Measurements from ENCODE around the gene SPINK8.
"Not testable (repeated sequence)": the region's sequence is repeated elsewhere in the genome, so short reads cannot be mapped to it uniquely, and the experiment has no call there.

The SPINK8 gene

DNA sequence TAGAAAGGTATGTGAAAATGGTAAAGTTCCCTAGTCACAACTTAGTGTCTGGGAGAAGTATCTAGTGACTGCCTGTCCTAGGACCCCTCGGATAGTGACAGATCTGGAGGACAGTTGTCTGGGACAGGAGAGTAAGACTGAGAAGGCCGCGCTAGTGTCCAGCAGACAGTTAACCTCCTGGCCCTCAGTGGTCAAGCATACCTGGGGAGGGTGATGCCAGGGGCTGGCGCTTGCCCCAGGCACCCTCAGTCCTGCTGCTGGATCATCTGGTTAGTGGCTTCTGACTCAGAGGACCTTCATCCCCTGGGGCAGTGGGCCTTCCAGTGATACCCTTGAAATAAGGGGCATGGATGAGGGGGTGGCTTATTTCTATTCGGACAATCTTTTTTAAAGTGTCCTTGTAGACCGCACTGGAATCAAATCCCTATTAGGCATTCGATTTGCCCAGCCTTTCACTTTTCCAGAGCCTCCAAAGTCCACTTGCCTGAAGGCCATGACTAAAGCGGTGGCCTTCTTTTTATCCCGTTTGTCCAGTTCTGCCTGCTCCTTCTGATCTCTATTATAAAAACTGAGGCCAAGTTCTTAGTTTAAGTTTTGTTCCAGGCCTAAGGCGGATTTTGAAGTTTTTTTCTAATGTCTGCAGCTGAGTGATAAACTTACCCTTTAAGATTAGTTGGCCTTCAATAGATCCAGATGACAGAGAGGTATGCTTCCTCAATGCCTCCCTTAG lies 1.6 kb downstream of the SPINK8 start:
- not testable (repeated sequence) for DNase-seq (ENCODE audit: low read depth in 1 of 2, low spot score in 1 of 2)

DNA sequence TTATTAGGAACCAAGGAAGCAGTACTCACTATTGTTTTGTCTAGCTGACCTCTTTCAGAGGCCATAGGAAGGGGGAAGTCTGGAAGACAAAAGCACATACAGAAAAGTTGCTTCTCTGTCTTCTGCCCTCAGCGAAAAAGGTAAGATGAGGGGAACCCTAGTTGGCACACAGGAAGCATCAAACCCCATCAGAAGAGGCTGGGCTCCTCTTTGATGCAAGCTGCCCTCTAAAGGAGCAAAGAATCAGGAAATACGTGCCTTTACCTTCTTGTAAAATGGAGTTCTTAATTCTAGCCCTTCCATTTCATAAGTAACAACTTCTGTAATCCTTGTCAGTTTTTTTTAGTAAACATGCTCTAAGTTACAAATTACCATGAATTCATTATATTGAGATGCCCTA lies 12.5 kb downstream of the SPINK8 start:
- DNase-seq (ENCODE audit: low read depth in 1 of 2, low spot score in 1 of 2) = no peak

DNA sequence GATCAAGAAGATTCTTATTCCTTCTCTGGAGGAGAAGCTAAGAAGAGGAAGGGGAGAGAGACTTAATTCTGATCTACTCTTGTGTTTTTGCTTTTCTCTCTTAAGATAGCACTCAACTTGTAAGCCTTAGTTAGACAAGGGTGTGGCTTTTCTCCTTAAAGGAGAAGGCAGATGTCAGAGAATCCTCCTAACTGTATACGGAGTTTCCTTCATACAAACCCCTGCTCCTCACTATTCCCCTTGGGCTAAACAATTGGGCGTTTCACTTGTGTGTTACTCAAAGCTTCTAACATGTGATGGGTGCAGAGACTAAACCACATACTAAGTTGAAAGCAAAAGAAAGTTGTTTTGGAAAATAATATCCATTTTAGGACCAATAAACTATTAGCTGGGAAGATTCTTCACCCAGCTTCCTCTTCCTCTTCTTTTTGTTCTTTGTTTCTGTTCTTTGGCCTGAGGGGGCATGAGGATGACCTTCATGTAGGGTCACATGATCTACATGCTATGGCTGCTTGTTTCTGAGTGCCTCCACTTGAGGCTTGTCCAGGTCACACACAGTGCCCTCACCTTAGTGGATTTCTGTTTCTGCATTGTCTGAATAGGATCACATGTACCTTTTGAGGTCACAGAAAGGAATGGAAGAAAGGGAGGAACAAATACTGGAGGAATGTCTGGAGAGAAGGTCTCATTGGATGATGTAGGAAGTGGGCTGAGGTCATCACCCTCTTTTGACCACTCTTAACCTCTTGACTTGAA lies 14.6 kb downstream of the SPINK8 start:
- DNase-seq (ENCODE audit: low read depth in 1 of 2, low spot score in 1 of 2) = no peak

DNA sequence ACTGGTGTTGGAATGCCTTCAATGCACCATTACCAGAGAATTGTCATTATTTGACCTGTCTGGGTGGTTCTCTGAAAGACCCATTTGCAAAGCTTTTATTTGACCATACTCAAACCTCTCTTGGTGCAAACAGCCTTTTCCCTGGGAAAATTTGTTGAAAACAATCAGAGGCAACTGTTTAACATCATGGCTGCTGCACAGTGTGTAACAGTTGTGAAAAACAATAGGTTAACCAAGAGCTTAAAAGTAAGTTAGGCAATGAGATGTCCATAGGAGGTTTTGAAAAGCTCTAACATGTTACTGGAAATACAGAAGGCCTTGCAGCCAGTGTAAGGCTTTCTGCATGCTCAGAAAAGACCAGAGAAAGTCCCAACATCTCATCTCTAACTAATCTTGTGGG lies 18.9 kb downstream of the SPINK8 start:
- no peak for DNase-seq (ENCODE audit: low read depth in 1 of 2, low spot score in 1 of 2)

DNA sequence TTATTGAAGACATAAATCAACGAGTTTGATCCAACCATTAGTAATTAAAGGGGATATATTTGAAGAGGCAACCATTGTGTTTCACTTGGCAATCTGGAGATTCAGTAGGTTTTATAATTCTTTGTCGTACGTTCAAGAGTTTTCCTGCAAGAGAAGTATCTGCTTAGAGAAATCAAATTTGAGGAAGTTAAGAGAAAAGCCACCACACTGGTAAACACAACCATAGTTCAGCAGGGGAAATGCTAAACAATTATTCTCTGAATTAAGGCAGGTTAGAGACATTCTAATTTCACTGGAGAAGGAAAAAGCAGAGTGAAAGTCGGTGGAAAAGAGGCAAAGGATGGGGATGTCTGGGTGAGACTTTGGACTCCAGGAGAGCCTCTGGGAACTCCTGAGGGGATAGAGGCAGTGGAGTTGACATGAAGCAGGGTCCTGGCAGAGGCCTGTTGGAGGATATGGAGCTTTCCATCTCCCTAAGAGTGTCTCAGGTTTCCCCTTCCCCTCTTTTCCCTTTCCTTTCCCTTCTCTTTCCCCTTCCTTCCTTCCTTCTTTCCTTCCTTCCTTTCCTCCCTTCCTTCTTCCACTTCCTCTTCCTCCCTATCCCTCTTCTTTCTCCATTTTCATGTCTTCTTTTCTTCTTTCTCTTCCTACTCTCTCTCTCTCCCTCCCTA lies 26.5 kb downstream of the SPINK8 start:
- DNase-seq (ENCODE audit: low read depth in 1 of 2, low spot score in 1 of 2) = no peak

DNA sequence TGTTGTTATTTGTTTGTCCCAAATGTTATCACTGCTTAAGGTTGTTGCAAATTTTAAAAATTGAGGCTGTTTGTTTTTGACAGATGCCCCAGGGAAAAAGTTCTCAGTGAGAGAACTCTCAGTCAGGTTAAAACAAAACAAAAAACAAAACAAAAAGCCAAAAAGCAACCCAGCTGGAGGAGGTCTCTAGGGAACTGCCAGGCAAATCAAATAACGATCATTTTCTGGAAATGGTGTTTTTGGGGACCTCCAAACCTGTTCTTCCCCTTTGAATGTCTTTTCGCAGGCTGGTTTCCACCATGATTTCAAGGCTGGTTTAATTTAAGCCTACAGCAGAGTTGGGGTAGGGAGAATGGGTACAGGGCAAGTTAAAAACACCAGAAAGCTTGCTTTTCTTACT lies 27.2 kb downstream of the SPINK8 start:
- no peak for DNase-seq (ENCODE audit: low read depth in 1 of 2, low spot score in 1 of 2)

DNA sequence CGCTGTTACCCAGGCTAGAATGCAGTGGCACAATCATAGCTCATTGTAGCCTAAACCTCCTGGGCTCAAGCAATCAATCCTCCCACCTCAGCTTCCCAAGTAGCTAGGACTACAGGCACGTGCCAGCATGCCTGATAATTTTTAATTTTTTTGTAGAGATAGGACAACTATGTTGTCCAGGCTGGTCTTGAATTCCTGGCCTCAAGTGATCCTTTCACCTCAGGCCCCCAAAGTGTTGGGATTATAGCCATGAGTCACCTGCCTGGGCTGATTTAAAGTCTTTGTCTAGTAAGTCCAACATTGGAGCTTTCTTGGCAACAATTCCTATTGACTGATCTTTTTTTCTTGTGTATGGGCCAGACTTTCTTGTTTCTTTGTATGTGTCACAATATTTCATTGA lies 28.1 kb downstream of the SPINK8 start:
- DNase-seq (ENCODE audit: low read depth in 1 of 2, low spot score in 1 of 2) = no peak

DNA sequence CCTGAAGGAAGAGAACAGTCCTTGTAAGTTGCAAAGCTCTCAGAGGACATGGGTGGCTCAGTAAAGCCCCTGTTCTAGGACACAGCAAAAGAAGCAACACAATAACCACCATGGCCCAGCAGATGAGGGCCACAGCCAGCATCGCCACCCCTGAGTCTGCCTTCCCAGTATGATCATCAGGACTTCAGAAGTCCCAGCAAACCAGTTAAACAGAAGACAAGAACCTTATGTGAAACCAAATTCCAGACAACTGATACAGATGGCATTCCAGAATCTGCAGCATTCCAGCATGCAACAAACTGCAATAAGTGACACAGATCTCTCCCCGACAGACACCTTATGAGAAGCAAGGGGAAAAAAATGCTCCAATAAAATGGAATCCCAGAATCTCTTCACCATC lies 30.4 kb downstream of the SPINK8 start:
- no peak for DNase-seq (ENCODE audit: low read depth in 1 of 2, low spot score in 1 of 2)

DNA sequence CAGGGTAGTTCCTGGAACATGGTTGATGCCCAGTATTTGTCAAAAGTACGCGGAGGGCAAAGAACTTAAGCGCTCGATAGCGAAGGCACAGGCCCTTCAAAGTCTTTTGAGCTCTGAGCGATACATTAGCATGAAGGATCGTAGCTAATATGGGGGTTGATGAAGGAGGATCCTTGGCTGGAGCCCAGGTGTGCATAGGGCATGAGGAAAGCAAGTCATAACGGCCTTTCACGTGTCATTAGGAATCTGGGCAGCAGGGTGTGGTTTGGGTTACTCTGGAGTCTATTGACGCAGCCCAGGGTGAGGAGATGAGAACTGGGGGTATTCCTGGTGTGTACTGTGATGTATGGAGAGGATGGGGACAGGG lies 31.7 kb downstream of the SPINK8 start:
- peak in 1 of 2 donors; percentile 1 for DNase-seq (ENCODE audit: low read depth in 1 of 2, low spot score in 1 of 2)

DNA sequence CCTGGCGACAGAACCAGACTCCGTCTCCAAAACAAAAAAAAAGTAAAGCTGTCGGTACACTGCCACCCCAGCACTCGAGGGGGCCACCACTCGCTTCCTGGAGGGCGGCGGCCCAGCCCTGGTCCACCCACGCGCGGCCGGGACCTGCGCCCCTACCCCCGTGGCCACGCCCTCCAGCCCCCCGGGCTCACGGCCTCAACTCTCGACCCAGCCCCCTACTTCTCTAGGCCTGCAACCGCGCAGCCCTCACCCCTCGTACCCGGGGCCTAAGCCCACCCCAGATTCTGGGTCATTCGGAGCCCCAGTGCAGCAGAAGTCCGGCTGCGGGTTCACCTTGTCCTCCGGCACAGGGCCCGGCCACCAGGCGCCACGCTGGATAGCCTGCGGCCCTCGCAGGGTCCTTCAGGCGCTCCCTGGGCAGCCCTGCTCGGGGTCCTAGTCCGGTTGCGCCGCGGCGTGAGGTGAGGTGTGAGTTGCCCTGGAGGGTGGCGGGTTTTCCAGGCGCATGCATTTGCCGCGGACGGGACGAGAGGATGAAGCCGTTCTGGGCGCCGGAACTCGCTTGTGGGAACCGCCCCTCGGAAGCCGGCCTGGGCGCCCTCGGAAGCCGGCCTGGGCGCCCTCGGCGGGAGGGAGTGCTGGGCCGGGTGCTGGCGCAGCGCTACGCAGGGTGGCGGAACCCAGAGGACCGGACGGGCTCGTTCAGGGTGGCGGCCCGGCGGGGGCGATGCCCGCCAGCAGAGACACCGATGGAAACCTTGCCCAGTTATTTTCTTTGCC lies 32.3 kb downstream of the SPINK8 start, which contains the start of gene NME6:
Gene NME6 (minus strand): TSS at position 348 of the 780 bp plus-strand sequence.
- DNase-seq (ENCODE audit: low read depth in 1 of 2, low spot score in 1 of 2) = peak; percentile 91 to 92

DNA sequence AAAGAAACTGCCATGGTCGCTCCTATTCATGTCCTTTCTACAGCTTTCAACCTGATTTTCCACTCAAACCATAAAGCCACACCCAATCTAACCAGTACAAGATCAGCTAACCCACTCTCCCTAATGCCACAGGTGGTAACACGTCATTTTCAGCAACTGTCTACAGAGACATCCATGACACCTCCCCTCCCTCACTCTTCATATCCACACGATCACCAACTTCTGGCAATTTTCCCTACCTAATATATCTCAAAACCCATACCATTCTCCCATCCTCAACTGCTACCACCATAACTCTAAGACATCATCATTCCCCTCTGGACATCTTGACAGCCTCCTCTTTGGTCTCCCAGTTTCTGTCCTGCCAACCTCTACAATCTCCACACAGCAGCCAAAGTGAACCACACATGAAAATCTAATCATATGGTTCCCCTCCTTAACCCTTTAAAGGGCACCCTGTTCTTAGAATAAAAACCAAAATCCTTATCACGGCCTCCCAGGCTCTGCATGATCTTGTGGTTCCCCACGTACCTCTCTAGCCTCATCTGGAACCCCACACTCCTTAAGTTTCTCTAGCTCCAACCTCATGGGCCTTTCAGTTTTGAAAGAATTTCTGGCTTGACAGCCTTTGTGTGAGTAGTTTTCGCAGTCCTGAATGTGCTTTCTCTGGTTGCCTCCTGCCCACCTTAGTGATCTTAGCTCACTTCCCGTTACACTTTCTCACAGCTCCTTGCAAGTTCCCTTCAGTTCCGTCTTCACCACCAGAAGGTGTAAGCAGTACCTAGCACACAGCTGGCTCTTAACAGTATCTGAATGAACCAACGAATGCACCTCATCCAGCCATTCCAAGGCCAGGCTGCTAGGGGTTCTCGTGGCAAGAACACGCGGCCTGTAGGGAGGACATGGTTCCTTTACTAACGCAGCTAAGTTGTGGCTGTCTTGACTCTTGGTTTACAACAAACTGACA lies 33.4 kb downstream of the SPINK8 start:
- peak; percentile 16 to 25 for DNase-seq (ENCODE audit: low read depth in 1 of 2, low spot score in 1 of 2)

DNA sequence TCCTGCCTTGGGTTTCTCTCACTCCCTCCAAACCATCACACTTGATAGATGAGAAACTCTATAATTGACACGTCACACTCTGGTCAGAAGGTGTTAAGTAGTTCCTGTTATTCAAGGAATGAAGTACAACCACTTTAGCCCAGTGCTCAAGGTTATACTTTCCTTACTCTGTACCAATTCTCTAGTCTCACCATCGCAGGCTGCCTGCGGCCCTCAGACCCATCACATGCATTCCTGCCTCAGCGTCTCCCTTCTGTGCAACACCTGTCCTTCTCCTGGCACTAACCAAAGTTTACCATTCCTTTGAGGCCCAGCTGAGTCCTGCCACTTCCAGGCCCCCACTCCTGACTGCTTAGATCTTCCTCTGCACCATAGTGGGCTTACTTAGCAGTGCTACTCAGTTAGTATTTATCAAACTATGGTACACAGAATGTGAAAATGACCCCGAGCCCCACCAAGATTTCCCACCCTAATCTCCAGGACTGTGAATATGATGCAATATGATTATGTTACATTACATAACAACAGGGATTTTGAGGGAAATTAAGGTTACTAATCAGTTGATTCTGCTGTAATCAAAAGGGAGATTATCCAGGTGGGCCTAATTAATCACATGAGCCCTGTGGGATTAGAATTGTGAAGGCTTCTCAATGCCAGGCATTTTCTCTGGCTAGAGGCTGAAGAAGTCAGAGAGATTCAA lies 36.2 kb downstream of the SPINK8 start:
- no peak for DNase-seq (ENCODE audit: low read depth in 1 of 2, low spot score in 1 of 2)

DNA sequence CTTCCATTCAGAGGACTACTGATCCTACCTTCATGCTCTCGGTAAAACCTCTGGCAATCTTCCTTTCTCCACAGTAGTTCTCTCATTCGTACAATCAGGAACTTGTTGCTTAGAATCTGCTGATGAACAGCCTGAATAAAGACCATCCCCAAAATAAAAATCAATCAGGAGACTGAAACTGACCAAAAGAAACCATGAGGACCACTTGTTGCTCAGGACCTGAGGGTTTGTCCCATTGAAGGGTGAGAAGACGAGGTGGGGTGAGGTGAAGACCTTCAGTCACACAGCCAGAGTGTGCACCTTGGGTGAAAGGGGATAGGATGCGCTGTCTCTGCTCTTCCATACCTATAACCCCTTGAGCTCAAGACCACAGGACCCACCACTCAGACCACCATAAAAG lies 36.8 kb downstream of the SPINK8 start:
- DNase-seq (ENCODE audit: low read depth in 1 of 2, low spot score in 1 of 2) = no peak

DNA sequence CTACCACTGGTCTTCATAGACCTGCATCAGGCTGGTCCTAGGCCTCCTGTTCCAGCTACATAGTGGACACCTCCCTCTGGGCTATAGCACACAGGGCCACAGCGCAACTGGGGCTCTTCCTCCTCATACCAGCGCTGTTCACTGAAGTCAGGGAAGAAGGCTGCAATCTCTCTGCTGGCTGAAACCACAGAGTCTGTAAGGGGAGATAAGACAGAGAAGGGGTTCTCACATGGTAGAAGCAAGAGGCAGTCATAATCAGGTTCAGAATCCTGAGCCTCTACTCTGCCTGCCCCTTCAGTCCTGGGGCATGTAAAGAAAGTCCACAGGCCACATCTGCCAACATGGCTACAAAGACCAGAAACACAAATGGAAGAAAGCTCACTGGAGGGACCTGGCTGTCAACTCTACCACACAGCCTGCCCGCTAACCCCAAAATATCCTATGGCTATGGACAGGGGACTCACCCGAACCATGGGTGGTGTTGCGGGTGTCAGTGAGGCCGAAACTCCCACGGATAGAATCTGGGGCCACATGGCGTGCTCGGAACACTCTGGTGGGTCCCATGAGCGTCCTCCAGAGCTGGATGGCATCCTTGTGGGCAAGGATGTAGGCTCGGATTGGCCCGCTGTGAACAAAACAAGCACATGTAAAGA lies 38.7 kb downstream of the SPINK8 start:
- no peak for DNase-seq (ENCODE audit: low read depth in 1 of 2, low spot score in 1 of 2)

DNA sequence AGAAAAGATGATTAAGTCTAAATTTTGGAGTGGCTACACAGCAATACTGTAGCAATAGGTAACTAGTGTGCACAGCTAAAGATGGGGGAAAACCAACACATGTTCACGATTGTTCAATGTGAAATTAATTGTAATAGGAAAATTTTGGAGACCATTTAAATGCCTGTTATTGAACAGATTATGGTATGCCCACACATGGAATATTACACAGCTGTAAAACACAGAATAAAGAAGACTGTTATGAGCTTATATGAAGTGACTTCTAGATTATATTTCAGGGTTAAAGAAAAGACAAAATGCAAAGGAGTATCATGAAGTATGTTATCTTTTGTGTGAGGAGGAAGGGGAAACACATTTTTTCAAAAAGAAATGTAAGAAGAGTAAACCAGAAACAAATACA lies 43.8 kb downstream of the SPINK8 start:
- DNase-seq (ENCODE audit: low read depth in 1 of 2, low spot score in 1 of 2) = no peak

DNA sequence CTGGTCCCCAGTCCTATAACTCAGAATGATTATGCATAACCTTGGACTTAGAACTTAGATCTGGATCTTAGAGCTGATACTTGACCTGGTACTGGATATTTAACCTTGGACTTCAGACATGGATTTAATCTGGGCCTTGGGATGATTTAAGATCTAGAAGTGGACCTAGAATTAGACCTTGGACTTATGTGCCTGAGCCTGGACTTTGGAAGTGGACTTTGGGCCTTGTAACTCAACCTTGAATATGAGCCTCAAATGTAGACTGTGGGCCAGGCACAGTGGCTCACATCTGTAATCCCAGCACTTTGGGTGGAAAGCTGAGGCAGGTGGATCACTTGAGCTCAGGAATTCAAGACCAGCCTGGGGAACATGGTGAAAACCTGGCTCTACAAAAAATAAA lies 46.4 kb downstream of the SPINK8 start:
- DNase-seq (ENCODE audit: low read depth in 1 of 2, low spot score in 1 of 2) = no peak

DNA sequence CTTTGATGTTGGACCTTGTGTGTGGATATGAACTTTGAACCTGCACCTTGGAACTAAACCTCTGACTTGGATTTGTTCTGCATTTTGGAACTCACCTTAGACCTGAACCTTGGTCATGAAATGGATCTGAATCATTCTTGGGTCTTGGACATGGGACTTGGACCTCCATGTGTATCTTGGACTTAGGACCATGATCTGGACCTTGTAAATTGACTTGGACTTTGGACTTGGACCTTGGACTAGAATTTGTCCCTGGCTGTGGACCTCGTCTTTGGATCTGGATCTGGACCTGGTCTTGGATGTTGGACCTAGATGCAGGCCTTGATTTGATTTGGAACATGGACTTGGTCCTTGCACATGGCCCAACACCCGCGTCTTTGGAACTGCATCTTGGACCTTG lies 47.2 kb downstream of the SPINK8 start:
- no peak for DNase-seq (ENCODE audit: low read depth in 1 of 2, low spot score in 1 of 2)

DNA sequence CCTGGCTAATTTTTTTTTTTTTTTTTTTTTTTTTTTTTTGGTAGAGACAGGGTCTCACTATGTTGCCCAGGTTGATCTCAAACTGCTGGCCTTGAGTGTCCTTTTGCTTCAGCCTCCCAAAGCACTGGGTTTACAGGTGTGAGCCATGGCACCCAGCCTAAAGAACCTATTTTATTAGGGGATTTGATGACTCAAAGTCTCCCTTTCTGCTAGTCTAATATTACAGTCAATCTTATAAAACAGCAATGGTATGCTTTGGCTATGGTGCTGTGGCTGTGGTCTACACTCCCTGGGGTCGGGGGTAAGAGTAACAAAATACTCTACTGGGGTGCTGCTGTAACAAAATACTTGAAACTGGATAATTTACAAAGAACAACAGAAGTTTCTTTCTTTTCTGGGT lies 47.8 kb downstream of the SPINK8 start:
- DNase-seq (ENCODE audit: low read depth in 1 of 2, low spot score in 1 of 2) = no peak

DNA sequence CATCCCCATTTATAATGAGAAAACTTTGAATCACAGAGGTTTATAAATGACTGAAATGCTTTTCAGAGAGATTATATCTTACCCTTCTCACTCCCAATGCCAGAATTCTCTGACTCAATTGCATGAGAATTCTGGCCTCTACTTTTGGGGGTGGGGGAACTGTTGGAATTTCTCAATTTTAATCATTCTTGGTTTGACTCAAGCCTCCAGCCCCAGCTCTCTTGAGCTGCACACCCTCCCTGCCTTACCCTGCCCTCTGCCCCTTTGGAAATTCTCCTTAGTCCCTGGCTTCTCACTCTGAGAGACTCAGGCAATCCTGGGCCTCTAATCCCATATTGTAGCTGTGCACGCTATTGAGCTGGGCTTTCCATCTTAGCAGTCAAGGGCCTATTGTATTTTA lies 48.3 kb downstream of the SPINK8 start:
- no peak for DNase-seq (ENCODE audit: low read depth in 1 of 2, low spot score in 1 of 2)
